Measurements from ENCODE around the gene CDKAL1.

The CDKAL1 gene

GRCh38 chr6:21281366-21281765 lies 747.1 kb downstream of the CDKAL1 start:
- DNase-seq: no peak
